Heart right ventricle (tissue), 16 donors: Measurements from ENCODE around the gene SLC38A4. TPM values are rescaled to one million over a fixed set of nuclear protein-coding genes. Genes with fewer than 3 reads are reported as not detected.

Experiments
- ATAC-seq, 8 donors: fragments of 200-7000 bp; cut with Tn5 transposase; one replicate each; pipeline ENCODE4 v1.9.1; 2020; ENCODE audit warnings: mild to moderate bottlenecking in 8 of 8, moderate library complexity in 8 of 8, moderate number of reproducible peaks in 1 of 8
- DNase-seq, 2 donors: peaks; one replicate each; pipeline ENCODE4 v3.0.0-alpha.2; 2020
- H3K27ac ChIP-seq, 10 donors: fragments of 200-600 bp; sonication (generic) in 2 of 10; one replicate each; pipeline versions ENCODE4 v1.5.0 to v1.8.0; 2020 to 2022; ENCODE audit warnings: mild to moderate bottlenecking in 3 of 10
- H3K27me3 ChIP-seq, 7 donors: fragments of 200-600 bp; one replicate each; pipeline ENCODE4 v1.8.0; 2021 to 2022; ENCODE audit warnings: mild to moderate bottlenecking in 2 of 7
- H3K36me3 ChIP-seq, 9 donors: fragments of 200-600 bp; sonication (generic) in 1 of 9; one replicate each; pipeline versions ENCODE4 v1.5.0 to v1.8.0; 2020 to 2022; ENCODE audit warnings: mild to moderate bottlenecking in 2 of 9
- H3K4me1 ChIP-seq, 9 donors: fragments of 200-600 bp; sonication (generic) in 1 of 9; one replicate each; pipeline versions ENCODE4 v1.5.0 to v1.8.0; 2020 to 2022; ENCODE audit warnings: mild to moderate bottlenecking in 4 of 9
- H3K4me3 ChIP-seq, 10 donors: fragments of 200-600 bp; sonication (generic) in 2 of 10; one replicate each; pipeline versions ENCODE4 v1.5.0 to v1.8.0; 2020 to 2022; ENCODE audit warnings: mild to moderate bottlenecking in 7 of 10, moderate library complexity in 2 of 10
- H3K9me3 ChIP-seq, 11 donors: fragments of 200-600 bp in 10 of 11; sonication (generic) in 2 of 11; one replicate each; pipeline versions ENCODE4 v1.5.0 to v1.8.0; 2013 to 2022; ENCODE audit warnings: mild to moderate bottlenecking in 2 of 11, control low read depth in 1 of 11, moderate library complexity in 1 of 11
- CTCF ChIP-seq, 9 donors: fragments of 200-600 bp; sonication (generic) in 2 of 9; IDR thresholded peaks; one replicate each; pipeline versions ENCODE4 v1.5.0 to v1.8.0; 2021 to 2022; ENCODE audit warnings: antibody characterized with exemption in 9 of 9, mild to moderate bottlenecking in 5 of 9, moderate library complexity in 1 of 9
- WGBS, 2 donors: extraction: QIAGEN DNeasy Blood & Tissue Kit; methylation state at CpG; one replicate each; pipeline ENCODE4 v1.1.7; 2013; ENCODE audit warnings: inconsistent platforms in 1 of 2; 5-methylcytosine and 5-hydroxymethylcytosine counted together
- intact Hi-C, 10 donors: fragments of 100-400 bp; cut with DNase I; formaldehyde crosslinking; loops; one replicate each; pipeline versions ENCODE4 v1.11.1 to v1.14.2; 2022
- polyA plus RNA-seq, 2 donors: library from polyadenylated mRNA; stranded (reverse); fragments of 200-250 nt; gene quantifications; one replicate each; pipeline ENCODE4 v1.2.3, GENCODE V29; 2013
- total RNA-seq, 10 donors: library from RNA; stranded (reverse); fragmentation: NEBNext Ultra II Directional in 3 of 10; extraction: Animal tissue kit (Norgen Biotek cat#: 25700) in 3 of 10; gene quantifications; one replicate each; pipeline versions ENCODE4 v1.2.1 to v1.2.4, GENCODE V29; 2021 to 2023
- donor health status: Arrhythmogenic right ventricular cardiomyopathy.
- donor health status: ischemic (EF 13 %, LVEDD 7.1; RV severe dilation, severe dysfunction).
- donor health status: healthy with polysubstance abuse.
- donor health status: DM: no; HTN: yes; CAD: no.
- donor health status: DM: no; HTN: no; CAD: no.
- donor health status: ischemic (EF 25% LVEDD 6.9; RV normal size, moderate dysfunction).
- donor health status: ischemic (EF 25% LVEDD 5.7; RV mildly dilated, moderate dysfunction).
- donor health status: healthy.
- donor health status: DM: yes; HTN: yes; CAD: no.
- donor health status: Ischemic cardiomyopathy.
- donor health status: ischemic (EF 35%, LVEDD 5.7; RV mildly dilated, moderate dysfunction).
- donor health status: nonischemic (EF 11% LVEDD 7.7; RV severe dilation, severe dysfunction).
- donor health status: DM: yes; HTN: yes; CAD: no.
- donor health status: PGD.
- donor health status: ischemic (EF 29% LVEDD 5.4; RV normal size, mild dysfunction).
- donor health status: nonischemic (EF 23%, LVEDD 6.1; RV moderate dilation, normal function).

The SLC38A4 gene
- total and polyA plus RNA-seq, 12 donors, result 0.06 to 2.3 (median 0.67) TPM; not detected in 2

GRCh38 chr12:46872135-46872534 lies 46.3 kb upstream of the SLC38A4 start:
- DNase-seq, result no peak
- no peak for TF ChIP-seq CTCF (IDR thresholded peaks at IDR 0.05)
- Histone ChIP-seq H3K36me3 (no peaks in the 10 kb centered on the region), H3K4me3 (no peak overlapping the region), H3K9me3 (peaks cover 0 to 18% (median 6%) of the 10 kb centered on the region in 11 donors), H3K4me1 (peaks cover 0 to 3% (median 0%) of the 10 kb centered on the region in 9 donors), H3K27ac (no peak overlapping the region), H3K27me3 (no peaks in the 10 kb centered on the region)
- intact Hi-C loops, result no loop called here
- no peak for ATAC-seq
- WGBS, 2 donors, result 88 to 91% methylated on average over 4 of the region's 4 CpGs

- Histone ChIP-seq H3K9me3 (peaks cover 0 to 46% (median 13%) of the 10 kb centered on the region in 11 donors), H3K36me3 (no peaks in the 10 kb centered on the region), H3K4me1 (no peaks in the 10 kb centered on the region), H3K27ac (no peak overlapping the region), H3K4me3 (no peak overlapping the region), H3K27me3 (no peaks in the 10 kb centered on the region)
- no peak for DNase-seq
- no peak for TF ChIP-seq CTCF (IDR thresholded peaks at IDR 0.05)
- intact Hi-C loops, result no loop called here
- no peak for ATAC-seq
These were observed 39.5 kb upstream of the SLC38A4 start for GRCh38 chr12:46865311-46865710.

GRCh38 chr12:46858368-46858767 lies 32.6 kb upstream of the SLC38A4 start:
- H3K27ac ChIP-seq, result no peak overlapping the region
- ATAC-seq, result no peak
- H3K27me3 ChIP-seq, result no peaks in the 10 kb centered on the region
- WGBS, 2 donors, result 88 to 90% methylated on average over 4 of the region's 4 CpGs
- peaks cover 0 to 3% (median 0%) of the 10 kb centered on the region in 9 donors for H3K4me1 ChIP-seq
- intact Hi-C loops, result no loop called here
- peaks cover 0 to 62% (median 18%) of the 10 kb centered on the region in 11 donors for H3K9me3 ChIP-seq
- no peaks in the 10 kb centered on the region for H3K36me3 ChIP-seq
- no peak for TF ChIP-seq CTCF (IDR thresholded peaks at IDR 0.05)
- no peak overlapping the region for H3K4me3 ChIP-seq
- DNase-seq, result no peak

GRCh38 chr12:46857486-46857885 lies 31.7 kb upstream of the SLC38A4 start:
- Histone ChIP-seq H3K4me3 (no peak overlapping the region), H3K9me3 (peaks cover 0 to 62% (median 18%) of the 10 kb centered on the region in 11 donors), H3K4me1 (peaks cover 0 to 3% (median 0%) of the 10 kb centered on the region in 9 donors), H3K27ac (no peak overlapping the region), H3K36me3 (no peaks in the 10 kb centered on the region), H3K27me3 (no peaks in the 10 kb centered on the region)
- DNase-seq (no peak), ATAC-seq (no peak)
- intact Hi-C loops, result no loop called here
- no peak for TF ChIP-seq CTCF (IDR thresholded peaks at IDR 0.05)
